MM.1S (cell line): ENCODE data around the gene PVR.

Experiments
- CTCF ChIP-seq: fragments of 300-600 bp; sonication (generic); IDR thresholded peaks from 2 replicates; pipeline ENCODE4 v1.5.1; 2016; ENCODE audit warnings: antibody characterized with exemption, low read length, mixed read lengths
- EZH2 ChIP-seq: fragments of 300-600 bp; sonication (generic); optimal IDR thresholded peaks from 2 replicates; pipeline ENCODE3; 2017; ENCODE audit warnings: low read depth, mild to moderate bottlenecking, antibody characterized with exemption, low read length, mixed read lengths

DNA sequence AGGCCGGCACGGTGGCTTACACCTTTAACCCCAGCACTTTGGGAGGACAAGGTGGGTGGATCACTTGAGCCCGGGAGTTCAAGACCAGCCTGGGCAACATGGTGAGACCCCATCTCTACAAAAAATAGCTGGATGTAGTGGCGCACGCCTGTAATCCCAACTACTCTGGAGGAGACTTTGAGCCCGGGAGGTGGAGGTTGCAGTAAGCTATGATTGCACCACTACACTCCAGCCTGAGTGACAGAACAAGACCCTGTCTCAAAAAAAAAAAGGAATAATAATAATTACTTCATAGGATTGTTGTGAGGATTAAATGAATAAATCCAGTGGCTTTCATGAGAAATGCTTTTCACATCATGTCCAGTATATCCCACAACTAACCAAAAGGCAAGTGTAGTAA lies 22.3 kb upstream of the PVR start:
- TF ChIP-seq CTCF (no peak), EZH2 (no peak)
